PC-9 (cell line): ENCODE data around the gene IDI2.

ENCODE experiments used
- CTCF ChIP-seq: fragments of 200-600 bp; sonication (generic); conservative IDR thresholded peaks from 2 replicates; pipeline ENCODE4 v1.6.1; 2017; ENCODE audit warnings: mixed run types, antibody characterized with exemption, mild to moderate bottlenecking, moderate library complexity
- EZH2 ChIP-seq: fragments of 200-600 bp; sonication (generic); IDR thresholded peaks from 2 replicates; pipeline ENCODE4 v1.8.0; 2017; ENCODE audit warnings: antibody characterized with exemption, low read depth

- TF ChIP-seq CTCF (no peak), EZH2 (no peak)
Measured at GRCh38 chr10:1025683-1026082, at the start of gene IDI2.
